Subcutaneous adipose tissue (tissue), 4 donors: Measurements from ENCODE around the gene BAZ1A. TPM values are rescaled to one million over a fixed set of nuclear protein-coding genes. Genes with fewer than 3 reads are reported as not detected.

Source experiments
- total RNA-seq, 4 donors: library from RNA; depleted of rRNA; stranded (reverse); fragments of >200 nt; gene quantifications; one replicate each; pipeline ENCODE4 v1.1.0, GENCODE V29; 2016
- TF ChIP-seq, protein P1 (sequence below): fragments of 450-650 bp; IDR thresholded peaks from one replicate; pipeline ENCODE4 v1.5.1; 2016; ENCODE audit warnings: low read depth, mild to moderate bottlenecking, control low read depth, antibody characterized with exemption, moderate library complexity

BAZ1A gene
- total RNA-seq, 4 donors from 2014 or later = 35.7 to 73.9 (median 36.5) TPM

- TF ChIP-seq, protein P1, sequence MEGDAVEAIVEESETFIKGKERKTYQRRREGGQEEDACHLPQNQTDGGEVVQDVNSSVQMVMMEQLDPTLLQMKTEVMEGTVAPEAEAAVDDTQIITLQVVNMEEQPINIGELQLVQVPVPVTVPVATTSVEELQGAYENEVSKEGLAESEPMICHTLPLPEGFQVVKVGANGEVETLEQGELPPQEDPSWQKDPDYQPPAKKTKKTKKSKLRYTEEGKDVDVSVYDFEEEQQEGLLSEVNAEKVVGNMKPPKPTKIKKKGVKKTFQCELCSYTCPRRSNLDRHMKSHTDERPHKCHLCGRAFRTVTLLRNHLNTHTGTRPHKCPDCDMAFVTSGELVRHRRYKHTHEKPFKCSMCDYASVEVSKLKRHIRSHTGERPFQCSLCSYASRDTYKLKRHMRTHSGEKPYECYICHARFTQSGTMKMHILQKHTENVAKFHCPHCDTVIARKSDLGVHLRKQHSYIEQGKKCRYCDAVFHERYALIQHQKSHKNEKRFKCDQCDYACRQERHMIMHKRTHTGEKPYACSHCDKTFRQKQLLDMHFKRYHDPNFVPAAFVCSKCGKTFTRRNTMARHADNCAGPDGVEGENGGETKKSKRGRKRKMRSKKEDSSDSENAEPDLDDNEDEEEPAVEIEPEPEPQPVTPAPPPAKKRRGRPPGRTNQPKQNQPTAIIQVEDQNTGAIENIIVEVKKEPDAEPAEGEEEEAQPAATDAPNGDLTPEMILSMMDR = no peak
These were observed 160.6 kb downstream of the BAZ1A start, which contains the start of gene CFL2 for GRCh38 chr14:34714320-34715126. Gene CFL2, minus strand, starts transcription at chr14:34714593. Its CDS starts 53 bp downstream, at chr14:34714540.

DNA sequence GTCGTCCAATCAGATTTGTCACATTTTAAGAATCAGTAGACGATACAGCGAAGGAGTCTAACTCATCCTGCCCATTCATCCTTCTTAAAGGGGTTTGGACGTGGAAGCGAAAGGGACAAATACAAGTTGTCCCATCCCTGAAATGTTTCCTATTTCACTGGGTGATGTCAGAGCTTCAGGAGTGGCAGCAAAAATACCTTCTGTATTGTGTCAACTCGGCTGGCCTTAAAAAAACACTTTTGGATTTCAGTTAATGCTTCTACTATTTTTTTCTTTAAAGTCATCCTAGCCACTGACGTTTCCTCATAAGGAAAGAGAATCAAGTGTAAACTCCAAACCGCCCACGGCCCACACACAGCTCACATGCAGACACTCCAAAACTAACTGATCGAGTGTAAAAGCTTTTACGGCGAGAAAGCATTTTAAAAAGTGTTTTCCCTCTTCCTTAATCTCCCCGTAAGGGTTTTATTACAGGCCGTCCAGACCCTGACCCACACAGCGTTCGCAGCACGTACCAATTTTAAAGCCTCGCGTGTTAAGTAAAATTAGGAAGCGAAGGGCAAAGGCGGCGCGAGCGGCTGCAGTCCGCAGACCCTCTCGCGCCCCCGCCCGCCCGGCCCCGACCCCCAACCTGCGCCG, 161.4 kb downstream of the BAZ1A start:
- TF ChIP-seq, protein P1 = no peak

GRCh38 chr14:34713122-34713680, 162.0 kb downstream of the BAZ1A start:
- TF ChIP-seq, protein P1 = no peak

- TF ChIP-seq, protein P1 = no peak
These were observed 163.1 kb downstream of the BAZ1A start for GRCh38 chr14:34711796-34712712.

GRCh38 chr14:34711169-34711568, 164.0 kb downstream of the BAZ1A start:
- TF ChIP-seq, protein P1 = no peak

DNA sequence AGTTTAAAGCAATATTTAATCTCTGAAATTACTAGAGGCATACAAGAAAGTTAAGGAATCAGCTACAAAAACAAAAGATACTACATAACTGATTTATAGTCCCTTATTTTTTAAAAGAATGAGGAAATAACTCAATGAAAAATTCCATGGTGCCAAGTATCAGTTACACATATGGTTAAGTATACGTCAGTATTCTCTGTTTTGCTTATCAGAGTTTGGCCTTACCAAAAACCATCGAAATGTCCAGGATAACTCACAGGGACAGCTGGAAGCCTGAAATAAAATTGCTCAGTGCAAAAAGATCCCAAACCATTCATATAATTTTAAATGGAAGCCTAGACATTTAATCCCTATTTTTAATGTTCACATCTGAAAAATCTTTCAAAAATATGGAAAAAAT, 164.4 kb downstream of the BAZ1A start:
- TF ChIP-seq, protein P1 = no peak
